Thyroid gland (tissue), 4 donors: ENCODE data around the gene ZNF22.

Experiments
- CTCF ChIP-seq, 6 experiments: fragments of 200-600 bp in 3 of 6; fragments of 450-650 bp in 3 of 6; sonication (generic) in 3 of 6; IDR thresholded peaks; one replicate each; pipeline ENCODE4 v1.5.1; 2016 to 2019; ENCODE audit warnings: antibody characterized with exemption in 6 of 6, mild to moderate bottlenecking in 2 of 6, inconsistent platforms in 1 of 6, moderate library complexity in 1 of 6
- POLR2A ChIP-seq, 2 donors: fragments of 450-650 bp; IDR thresholded peaks; one replicate each; pipeline ENCODE4 v1.6.1; 2017; ENCODE audit warnings: antibody characterized with exemption in 2 of 2, mild to moderate bottlenecking in 2 of 2, moderate library complexity in 1 of 2

- TF ChIP-seq CTCF (IDR thresholded peaks at IDR 0.05): no peak
- TF ChIP-seq POLR2A (IDR thresholded peaks at IDR 0.05): no peak
Observed at GRCh38 chr10:44993922-44994751, 6.6 kb upstream of the ZNF22 start.
